GM21360 (cell line): ENCODE measurements around the gene HCFC1.

Experiments used
- ATAC-seq: cut with Tn5 transposase; IDR thresholded peaks from one replicate; pipeline ENCODE4 v1.9.1; 2021; ENCODE audit warnings: mild to moderate bottlenecking, moderate library complexity; ENCODE audit not compliant: unreplicated experiment

The HCFC1 gene

DNA sequence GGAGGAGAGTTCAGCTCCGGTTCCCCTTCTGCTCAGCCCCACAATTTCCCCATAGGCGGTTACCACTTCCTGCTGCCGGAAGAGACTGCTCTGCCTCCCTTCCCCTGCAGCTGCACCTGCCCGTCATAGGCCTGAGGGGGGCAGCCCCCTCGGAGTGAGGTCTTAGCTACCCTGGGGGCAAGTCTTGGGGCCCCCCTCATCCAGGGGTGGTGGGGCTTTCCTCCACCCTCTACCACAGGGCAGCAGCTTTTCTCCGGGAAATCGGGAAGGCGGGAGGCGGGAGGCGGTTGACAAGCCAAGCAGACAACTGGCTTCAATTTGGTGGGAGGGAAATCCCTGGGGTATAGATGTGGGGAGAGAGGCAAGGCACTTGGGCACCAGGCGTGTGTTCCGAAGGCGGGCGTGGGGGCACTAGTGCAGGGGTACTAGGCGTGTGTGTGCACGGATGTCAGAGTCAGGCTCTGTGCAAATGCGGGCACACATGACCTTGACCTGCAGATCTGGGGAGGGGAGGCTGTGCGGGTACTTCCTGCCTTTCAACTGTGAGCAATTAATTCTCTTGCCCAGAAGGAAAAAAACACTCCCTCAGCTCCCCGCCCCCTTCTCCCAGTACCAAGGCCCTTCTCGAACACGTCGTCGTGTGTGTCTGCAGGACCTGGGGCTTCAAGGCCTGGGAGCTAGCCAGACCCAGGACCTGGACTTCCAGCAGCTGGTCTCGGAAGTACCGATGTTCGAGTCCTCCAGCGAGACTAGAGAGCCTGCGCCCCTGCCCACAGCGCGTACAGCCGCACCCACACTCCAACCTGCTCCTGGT lies 44.6 kb downstream of the HCFC1 start:
- ATAC-seq, result no peak

DNA sequence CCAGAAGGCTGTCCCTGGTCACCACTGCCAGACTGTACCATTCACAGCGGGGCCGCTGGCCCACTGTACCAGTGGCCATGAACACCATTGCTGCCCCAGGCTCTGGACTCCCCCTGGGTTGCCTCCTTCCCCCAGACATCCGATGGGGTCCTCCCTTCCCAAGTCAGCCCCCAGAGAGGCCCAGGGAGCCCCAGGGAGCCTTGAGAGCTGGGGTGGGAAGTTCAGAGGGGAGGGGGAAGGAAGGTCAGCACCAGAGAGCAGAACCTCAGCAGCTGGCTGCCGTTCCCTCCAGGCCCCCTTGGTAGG lies 45.1 kb downstream of the HCFC1 start:
- ATAC-seq, result no peak

DNA sequence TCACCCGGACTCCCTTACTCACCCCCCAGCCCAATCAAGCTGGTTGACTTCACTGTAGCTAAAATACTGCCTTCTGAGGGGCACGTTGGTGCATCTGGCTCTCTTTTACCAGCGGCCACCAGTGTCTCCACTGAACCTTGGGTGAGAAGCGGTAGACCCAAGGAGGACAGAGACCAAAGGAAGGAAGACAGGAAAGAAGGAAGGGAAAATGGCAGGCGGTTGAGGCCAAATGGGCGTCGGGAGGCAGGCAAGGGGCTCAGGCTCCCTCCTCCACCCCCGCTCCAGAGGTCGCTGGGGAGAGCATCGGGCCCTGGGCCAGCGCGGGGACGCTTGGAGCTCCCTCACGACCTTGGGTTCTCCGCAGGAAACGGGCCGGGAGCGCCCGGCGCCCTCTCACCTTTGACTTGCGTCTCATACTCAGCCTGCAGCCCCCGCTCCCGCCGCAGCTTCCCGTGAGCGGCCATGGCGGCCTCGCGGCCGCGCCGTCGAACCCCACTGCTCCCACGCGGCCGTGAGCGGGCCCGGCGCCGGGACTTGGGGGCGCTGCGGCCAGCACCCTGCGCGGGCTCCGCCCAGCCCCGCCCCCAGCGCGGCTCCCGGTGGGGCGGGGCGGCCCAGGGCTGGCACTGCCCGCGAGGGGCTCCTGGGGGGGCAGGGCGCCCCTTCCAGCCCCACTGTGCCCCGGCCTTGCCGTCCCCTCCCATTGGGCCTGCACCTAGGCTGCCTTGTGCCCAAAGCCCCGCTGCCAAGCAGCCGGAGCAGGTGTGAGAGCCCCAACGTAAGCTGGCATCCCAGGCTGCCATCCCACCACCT lies 45.7 kb downstream of the HCFC1 start, which contains the start of gene ARHGAP4:
ARHGAP4 (minus strand) TSS at position 526 of the 813 bp plus-strand sequence; CDS start at position 464, 62 bp downstream.
- no peak for ATAC-seq

DNA sequence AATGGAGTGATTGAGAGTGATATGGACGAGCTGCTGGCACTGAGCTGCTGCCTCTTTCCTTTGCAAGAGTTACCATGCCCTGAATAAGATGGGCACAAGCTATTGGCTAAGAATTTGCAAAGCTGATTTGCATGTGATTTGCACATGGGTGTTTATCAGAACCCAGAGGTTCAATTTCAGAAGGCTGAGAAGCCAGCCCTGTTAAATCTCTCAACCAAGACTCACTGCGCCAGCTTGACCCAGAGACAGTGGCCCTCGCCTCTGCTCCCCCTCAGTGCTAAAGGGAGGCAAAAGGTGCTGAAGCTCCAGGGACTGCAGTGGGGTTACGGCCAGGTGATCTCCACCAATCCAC lies 46.3 kb downstream of the HCFC1 start:
- ATAC-seq, result no peak

DNA sequence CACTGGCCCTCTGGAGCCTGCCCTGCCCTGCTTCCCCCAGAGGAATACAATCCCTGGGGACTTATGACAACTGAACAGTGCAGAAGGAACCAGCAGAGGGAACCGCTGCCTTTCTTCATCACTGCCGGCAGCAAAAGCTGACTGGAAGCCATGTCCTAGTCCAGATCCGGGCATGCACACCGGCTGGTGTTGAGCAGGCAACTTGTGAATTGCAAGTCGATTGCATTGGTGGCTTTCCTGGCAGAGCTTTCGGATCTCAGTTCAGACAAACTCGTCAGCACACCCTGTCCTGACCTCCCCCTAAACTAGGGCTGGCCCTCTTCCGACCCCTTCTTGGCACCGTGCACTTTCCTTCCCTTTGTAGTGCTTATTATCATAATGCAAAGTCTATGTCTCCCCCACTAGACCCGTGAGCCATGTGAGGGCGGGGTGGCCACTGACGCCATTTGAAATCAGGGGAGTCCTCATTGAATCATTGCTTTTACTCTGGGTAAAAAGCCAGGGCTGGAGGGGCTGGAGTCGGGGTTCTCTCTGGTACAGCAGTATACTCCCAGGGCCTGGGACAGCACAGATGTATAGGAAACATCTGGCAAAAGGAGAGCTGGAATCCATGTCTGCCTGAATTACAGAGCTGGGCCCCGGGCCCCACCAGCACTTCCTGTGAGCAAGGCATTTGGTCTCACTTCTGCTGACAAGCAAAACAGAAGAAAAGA lies 47.3 kb downstream of the HCFC1 start:
- no peak for ATAC-seq

DNA sequence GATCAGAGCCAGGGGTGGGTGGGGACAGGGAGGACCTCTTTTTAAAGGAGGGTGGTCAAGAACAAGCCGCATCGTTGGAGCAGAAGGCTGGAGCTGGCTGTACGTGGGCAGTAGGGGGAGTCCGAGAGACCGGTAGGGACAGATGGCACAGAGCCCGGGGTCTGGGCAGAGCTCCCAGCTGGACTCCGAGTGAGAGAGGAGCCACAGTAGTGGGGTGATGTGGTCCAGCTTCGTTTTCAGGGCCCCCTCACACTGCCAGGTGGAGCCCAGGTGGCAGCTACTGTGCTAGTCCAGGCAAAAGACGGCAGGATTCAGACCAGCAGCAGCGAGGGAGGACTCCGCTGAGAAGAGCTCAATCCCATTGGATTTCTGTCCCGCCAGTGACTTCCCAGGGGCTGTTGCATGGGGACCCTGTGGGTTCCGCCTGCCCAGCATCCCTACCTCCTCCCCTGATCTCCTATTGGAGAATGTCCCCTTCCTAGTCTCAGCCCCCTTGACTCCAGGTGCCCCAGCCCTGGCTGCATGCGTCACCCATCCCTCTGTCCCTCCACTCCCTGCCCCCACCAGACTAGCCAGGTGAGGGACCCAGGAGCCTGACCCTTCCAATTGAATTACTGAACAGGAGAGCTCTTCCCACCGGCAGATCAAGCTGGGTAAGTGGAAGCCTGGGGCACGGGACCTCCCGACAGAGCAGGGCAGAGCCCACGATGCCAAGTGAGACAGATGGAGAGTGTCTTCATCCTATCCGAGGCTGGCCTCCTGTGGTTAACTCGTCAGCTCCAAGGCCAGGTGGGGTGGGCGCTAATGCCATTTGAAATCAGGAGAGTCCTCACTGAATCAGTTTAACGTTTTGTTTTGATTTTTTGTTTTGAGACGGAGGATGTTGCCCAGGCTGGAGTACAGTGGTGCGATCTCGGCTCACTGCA lies 48.4 kb downstream of the HCFC1 start:
- no peak for ATAC-seq

DNA sequence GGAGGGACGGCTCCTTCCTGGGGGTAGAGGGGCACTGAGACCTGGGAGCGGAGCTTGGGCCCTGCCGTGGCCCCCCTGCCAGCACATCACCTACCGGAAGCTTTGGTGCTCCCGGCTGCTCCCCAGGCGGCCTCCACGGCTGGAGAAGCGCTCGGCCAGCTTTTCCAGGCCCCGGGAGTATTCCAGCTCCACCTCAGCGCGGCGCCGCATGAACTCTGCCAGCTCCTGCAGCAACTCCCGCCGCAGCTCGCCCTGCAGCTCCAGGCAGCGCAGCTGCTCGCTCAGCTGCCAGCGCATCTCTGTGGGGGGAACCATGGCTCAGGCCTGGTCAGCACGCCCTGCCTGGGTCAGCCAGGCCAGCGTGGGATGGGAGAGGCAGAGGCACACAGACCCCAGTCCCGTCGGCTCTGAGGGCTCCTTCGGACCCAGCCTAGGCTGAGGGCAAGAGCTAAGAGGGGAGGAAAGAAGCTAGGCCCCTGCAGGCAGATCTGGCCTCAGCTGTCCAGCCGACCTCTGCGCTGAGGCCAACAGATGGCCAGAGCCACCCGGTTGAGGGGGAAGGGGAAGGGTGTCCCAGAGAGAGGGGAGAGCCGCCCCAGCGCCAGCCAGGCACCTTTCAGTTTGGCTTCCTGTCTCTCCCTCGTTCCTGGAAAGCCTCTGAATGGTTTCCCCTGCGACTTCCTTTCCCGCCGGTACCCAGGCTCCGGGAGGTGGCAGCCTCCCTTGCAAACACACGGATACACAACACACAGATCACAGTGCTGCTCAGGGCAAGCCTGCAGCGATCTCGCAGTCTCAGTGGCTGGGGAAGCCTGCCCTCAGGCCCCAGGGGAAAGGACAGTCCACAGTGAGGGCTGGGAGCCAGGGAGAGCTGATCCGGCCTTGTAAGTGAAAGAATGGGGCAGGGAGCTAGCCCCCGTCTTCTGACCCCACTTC lies 49.8 kb downstream of the HCFC1 start:
- no peak for ATAC-seq

DNA sequence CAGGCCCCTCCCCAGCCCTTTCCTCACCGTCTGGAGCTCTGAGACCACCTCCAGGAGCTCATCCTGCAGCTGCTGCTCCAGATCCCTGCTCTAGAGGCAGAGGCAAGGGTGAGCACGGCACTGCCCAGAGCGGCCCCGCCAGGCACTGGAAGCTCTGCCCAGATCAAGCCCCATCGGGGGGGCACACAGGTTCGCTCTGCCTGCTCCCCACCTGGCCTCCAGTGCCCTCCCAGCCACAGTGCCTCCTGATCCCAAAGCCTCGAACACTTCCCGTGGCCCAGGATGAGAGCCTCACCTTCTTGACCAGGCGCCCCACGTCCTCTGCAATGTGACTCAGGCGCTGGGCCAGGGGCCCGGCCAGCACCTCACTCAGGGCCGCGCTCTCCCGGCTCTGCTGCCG lies 50.5 kb downstream of the HCFC1 start:
- no peak for ATAC-seq

DNA sequence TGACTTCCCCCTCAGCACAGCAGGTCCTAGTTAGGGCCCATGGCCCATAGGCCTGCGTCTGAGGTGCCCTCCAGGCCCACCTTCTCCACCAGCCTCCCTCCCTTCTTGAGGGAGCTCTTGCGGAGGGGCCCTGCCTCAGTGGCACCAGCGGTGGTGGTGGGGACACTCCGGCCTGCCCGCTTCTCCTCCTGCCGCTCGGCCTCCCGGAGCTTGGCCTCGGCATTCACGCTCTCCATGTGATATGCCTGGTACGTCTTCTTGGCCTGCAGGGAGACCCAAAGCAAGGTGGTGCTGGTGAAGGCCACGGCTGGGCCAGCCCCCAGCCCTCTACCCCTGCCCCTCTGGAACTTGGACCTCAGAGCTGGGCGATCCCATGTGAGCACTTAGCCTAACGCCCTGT lies 51.1 kb downstream of the HCFC1 start:
- no peak for ATAC-seq

DNA sequence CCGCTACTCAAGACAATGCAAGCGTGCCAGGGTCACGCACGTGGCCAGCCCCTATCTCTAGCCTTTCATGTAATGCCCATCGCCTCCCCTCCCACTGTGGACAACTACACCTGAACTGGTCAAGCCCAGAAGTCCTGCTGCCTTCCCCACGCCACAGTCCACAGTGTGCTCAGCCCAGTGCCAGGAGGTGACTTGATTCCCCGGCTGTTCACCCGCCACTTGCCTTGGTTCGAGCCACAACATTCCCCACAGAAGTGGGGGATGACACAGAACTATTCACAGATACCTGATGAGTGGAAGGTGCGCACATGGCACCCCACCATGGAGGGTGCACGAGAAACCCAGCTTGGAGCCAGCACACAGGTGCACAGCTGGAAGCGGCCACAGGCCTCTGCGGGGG lies 52.3 kb downstream of the HCFC1 start:
- no peak for ATAC-seq

DNA sequence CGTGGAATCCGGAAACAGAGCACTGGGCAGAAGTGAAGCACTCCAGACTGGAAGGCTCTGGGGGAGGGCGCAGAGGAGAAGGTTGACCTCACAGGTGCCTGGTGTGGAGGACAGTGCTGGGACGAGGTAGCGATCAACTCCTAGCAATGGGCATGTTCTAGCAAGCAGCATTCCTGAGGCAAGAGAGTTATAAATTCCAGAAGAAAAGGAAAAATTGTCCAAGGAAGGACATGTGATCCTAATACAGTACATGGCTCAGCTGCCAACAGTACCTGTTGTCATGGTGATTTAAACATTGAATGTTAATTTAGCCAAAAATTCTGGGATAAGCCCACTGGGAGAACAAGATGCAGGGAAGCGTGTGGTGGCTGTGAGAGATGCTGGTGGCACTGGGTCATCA lies 53.7 kb downstream of the HCFC1 start:
- no peak for ATAC-seq

DNA sequence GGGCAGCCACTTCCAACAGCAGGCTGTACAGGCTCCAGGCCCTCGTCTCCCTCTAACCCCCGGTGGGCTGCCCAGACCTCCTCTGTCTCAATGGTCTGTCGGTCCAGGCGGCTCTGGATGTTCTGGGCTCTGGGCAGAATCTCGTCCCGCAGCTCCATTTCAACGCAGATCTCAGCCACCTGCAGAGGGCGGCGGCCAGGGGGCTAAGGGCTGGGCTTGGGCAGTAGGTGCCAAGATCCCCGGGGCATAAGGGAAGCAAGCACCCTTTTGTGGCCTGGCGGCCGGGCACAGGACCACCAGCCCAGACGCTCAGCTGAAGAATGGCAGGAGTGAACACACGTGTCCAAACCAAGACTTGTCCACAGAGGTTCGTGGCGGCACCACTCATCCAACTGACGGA lies 57.9 kb downstream of the HCFC1 start:
- ATAC-seq, result no peak

DNA sequence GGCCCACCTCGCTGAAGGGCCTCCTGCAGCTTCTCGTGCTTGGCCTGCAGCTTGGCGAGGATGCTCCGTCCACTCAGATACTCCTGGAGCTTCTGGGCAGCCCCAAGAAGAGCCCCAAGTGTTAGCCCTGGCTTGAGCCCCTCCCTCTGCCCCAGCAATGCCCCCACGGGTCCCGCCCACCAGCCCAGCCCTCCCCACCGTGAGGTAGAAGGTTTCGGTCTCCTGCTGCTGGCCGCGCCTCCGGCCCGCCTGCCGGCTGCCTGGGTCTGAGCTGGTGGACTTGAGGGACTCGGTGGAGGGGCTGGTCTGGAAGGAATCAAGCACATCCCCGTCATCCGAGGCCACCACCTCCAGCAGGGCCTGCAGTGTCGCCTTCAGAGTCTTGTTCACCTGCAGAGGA lies 58.4 kb downstream of the HCFC1 start:
- no peak for ATAC-seq

DNA sequence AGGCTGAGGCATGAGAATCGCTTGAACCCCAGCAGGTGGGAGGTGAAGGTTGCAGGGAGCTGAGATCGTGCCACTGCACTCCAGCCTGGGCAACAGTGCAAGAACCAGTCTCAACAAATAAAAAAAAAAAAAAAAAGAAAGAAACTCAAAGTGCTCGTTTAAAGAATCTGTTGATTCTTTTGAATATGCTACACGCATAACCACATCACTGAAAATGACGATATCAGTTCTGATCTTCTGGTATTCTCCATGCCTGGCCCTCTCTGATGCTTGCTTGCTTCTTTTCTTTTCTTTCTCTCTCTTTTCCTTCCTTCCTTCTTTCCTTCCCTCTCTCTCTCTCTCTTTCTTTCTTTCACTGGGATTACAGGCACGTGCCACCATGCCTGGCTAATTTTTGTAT lies 59.8 kb downstream of the HCFC1 start:
- ATAC-seq, result no peak

DNA sequence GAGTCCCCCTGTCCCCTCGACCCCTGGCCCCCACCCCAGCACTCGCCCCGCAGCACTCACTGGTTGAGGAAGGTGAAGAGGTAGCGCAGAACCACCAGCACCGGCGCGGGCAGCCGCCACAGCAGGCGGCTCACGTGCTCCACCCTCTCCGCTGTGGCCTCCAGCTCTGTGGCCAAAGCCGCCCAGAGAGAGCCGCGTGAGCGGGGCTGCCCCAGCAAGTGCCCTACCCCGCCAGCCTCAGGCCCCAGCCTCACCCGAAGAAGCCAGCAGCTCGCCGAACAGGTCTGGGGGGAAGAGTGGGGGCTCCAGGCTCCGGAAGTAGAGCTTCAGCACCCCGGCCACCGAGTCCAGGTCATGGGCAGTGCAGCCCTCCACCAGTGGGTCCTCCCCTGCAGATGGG lies 61.2 kb downstream of the HCFC1 start:
- no peak for ATAC-seq

DNA sequence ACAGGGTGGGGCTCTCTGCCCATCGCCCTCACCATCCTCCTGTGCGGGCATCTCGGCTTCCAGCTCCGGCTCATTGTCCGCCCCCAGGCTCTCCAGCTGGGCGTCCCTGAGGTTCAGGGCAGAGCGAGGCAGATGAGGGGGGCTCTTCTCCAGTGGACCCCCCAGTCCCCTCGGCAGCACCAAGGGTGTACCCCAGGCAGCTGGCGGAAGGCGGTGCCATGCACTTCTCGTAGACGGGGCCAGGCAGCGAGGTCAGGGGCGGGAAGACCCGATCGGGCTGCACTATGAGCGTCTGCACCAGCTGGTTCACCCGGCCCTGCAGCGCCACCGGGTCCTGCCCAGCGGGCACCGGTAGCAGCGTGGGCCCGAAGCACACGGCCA lies 61.6 kb downstream of the HCFC1 start:
- ATAC-seq, result no peak

DNA sequence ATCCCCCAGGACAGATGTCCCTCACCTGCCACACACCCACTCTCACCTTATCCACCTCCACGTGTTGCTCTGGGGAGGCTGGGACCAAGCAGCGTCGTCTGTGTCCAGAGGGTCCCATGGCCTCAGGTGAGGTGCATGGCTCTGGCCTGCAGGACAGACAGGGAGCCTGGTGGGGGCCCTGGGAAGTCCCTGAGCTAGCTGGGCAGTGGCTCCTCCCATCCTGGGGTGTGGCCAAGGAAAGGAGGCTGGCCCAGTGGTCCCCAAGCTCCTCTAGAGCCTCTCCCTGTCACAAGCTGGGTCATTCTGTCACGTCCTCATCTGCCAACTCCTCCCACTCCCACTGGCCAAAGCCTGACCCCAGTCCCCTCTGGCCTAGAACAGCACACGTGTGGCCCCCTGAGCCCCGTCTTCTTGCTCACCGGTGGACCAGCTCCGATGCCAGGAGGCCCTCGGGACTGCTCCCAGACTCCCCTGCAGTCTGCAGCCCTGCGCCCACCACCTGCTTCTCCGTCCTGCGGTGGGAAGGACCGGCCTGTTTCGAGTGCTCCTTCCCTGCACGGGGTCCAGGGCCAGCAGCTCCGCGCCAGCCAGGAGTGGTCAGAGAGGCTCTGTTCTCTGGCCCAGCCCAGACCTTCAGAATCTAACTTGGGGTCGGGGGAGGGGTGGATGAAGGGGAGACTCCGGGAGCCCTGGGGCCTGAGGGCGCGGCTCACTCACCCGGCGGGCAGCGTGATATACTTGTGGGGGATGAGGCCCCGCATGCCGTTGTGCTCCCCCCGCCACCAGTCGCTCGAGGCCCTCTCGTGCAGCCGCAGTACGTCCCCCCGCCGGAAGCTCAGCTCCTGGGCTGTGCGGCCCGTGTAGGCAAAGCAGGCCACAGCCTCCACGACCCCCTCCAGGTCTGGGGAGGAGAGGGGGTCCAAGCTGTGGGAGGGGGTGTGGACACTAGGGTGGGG lies 62.3 kb downstream of the HCFC1 start:
- no peak for ATAC-seq

DNA sequence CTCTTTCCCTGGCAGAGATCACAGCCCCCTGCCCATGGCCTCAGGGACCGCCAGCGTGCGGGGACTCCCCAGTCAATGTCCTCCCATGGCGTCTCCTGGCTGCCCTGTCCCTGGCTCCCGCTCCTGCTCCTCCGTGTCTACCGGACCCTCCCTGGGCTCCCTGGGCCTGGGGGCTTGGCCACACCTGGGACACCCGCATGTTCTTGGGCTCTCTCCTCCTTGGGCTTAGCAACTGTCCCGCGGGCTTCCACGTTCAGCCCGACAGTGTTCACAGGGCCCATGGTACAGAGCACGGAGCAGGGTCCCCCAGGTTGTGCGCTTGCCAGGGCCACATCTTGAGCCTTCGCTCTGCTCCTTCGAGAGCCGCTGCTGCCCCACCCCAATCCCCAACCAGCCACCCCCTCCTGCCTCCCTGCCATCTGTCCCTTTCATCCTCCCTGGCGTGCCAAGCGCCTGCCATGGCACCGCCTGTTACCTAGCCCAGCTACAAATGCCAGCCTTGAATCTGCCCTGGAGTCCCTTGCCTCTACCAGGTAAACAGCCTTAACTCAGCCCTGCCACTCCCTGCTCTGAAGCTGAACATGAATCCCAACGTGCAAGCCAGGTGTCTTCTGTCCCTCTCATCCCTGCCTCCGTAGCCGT lies 63.3 kb downstream of the HCFC1 start:
- no peak for ATAC-seq
